Cardiac muscle cell (in vitro differentiated cells and primary cell): ENCODE data around the gene USP27X. TPM values are rescaled to one million over a fixed set of nuclear protein-coding genes. Genes with fewer than 3 reads are reported as not detected.

Experiments used
- DNase-seq, 2 donors: peaks; one replicate each; pipeline versions ENCODE4 v3.0.0 to v3.0.0-alpha.2; 2010 to 2017; ENCODE audit warnings: low read depth in 1 of 2, low spot score in 1 of 2
- H3K27ac ChIP-seq: fragments of 200-600 bp; sonication (generic); 2 replicates; pipeline ENCODE4 v1.5.1; 2016
- H3K27me3 ChIP-seq: fragments of 200-600 bp; sonication (generic); 2 replicates; pipeline ENCODE4 v1.6.0; 2016; ENCODE audit warnings: control low read depth
- H3K36me3 ChIP-seq: fragments of 200-600 bp; sonication (generic); 2 replicates; pipeline ENCODE4 v1.5.1; 2016; ENCODE audit warnings: control low read depth
- H3K4me1 ChIP-seq: fragments of 200-600 bp; sonication (generic); 2 replicates; pipeline ENCODE4 v1.8.1; 2017; ENCODE audit warnings: low read depth, mild to moderate bottlenecking, mixed run types
- H3K4me3 ChIP-seq: fragments of 200-600 bp; sonication (generic); 2 replicates; pipeline ENCODE4 v1.5.1; 2016; ENCODE audit warnings: mild to moderate bottlenecking
- H3K9me3 ChIP-seq: fragments of 200-600 bp; sonication (generic); 2 replicates; pipeline ENCODE4 v1.5.1; 2017; ENCODE audit warnings: low read depth, mild to moderate bottlenecking, control low read depth
- CTCF ChIP-seq: IDR thresholded peaks from 2 replicates; pipeline ENCODE4 v1.5.1; 2012; ENCODE audit warnings: low read depth, mild to moderate bottlenecking, low read length
- polyA plus RNA-seq: library from polyadenylated mRNA; unstranded; fragments of >200 nt; fragmentation: Nextera tagmentation; extraction: Ambion mirVana; gene quantifications from 2 replicates; pipeline ENCODE4 v1.2.1, GENCODE V29; 2016
- total RNA-seq: library from RNA; depleted of rRNA; stranded (reverse); fragments of >200 nt; gene quantifications from 2 replicates; pipeline ENCODE4 v1.2.3, GENCODE V29; 2016

USP27X gene
- total and polyA plus RNA-seq, 2 experiments from 2014 or later, result 1.8 to 3.8 TPM

GRCh38 chrX:49856819-49857218 lies 22.5 kb upstream of the USP27X start:
- Histone ChIP-seq H3K36me3 (no peaks in the 10 kb centered on the region), H3K9me3 (no peaks in the 10 kb centered on the region), H3K27ac (no peak overlapping the region), H3K27me3 (no peaks in the 10 kb centered on the region), H3K4me3 (no peak overlapping the region), H3K4me1 (no peaks in the 10 kb centered on the region)
- no peak for TF ChIP-seq CTCF
- DNase-seq, result no peak

DNA sequence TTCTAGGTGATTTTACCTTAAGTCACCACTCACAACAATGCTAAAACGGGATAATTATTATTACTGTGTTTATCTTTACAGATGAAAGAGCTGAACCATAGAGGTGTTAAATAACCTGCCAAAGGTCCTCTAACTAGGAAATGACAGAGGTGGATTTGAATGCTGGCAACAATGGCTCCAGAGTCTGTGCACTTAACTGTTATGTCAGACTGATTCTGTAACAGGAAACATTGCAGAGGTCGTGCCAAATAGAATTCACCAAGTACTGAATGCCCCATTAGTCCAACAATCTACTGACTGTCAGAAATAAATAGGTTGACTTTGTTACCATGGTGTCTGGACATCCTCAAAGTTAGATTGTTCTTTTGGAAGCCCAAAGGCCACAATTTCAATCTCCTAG lies 20.9 kb upstream of the USP27X start:
- Histone ChIP-seq H3K9me3 (no peaks in the 10 kb centered on the region), H3K4me3 (no peak overlapping the region), H3K36me3 (no peaks in the 10 kb centered on the region), H3K27ac (no peak overlapping the region), H3K27me3 (no peaks in the 10 kb centered on the region), H3K4me1 (no peaks in the 10 kb centered on the region)
- TF ChIP-seq CTCF, result no peak
- no peak for DNase-seq

GRCh38 chrX:49859491-49859890 lies 19.8 kb upstream of the USP27X start:
- H3K27me3 ChIP-seq, result no peaks in the 10 kb centered on the region
- H3K27ac ChIP-seq, result no peak overlapping the region
- no peaks in the 10 kb centered on the region for H3K36me3 ChIP-seq
- no peak for TF ChIP-seq CTCF
- no peak for DNase-seq
- no peak overlapping the region for H3K4me3 ChIP-seq
- no peaks in the 10 kb centered on the region for H3K9me3 ChIP-seq
- H3K4me1 ChIP-seq, result no peaks in the 10 kb centered on the region

DNA sequence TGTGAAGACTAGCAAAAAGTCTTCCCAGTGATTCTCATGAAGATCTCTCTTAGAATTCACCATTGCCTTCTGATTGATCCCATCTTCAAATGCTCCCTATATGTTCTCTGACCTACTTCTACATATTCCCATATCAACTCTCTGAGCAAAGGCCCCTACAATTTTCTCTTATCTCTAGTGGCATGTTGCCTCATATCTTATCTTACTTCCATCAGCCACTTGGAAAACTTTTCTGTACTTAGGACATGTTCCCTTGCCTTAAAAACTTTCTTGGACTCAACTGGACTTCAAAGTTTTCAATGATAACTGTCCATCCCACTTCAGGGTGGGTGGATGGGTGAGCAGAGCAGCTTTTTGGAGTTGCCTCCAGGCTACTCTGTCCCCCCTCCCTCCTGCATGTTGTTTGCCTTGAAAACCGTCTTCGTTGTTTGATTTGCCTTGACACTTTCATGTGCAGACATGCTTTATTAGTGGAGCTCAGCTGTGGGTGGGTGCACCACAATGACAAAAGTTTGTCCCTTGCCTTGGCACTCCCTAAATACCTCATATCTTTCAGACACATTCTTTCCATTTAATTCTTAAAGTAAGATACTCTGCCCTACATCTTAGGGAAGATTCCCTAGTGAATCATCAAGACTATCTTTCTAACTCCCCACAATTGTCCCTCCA lies 18.3 kb upstream of the USP27X start:
- no peak overlapping the region for H3K4me3 ChIP-seq

DNA sequence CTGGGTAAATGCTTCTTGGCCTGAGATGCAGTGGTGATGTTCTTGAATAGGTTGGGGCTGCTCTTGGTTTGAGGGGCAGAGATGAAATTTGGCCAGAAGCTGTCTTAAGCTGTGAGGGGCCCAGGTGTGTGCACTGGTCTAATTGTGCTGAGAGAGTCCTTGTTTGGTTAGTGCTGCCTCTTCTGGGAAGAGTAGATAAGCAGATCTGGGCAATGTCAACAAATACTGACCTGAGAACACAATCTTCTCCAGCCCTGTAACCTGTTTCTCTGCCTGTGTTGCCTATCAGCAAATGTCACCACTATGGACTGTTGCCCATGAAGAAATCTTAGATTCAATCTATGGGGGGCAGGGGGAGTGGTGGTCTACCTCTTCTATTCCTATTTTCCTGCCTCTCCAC lies 17.2 kb upstream of the USP27X start:
- Histone ChIP-seq H3K36me3 (no peaks in the 10 kb centered on the region), H3K4me3 (no peak overlapping the region), H3K4me1 (no peaks in the 10 kb centered on the region), H3K27me3 (no peaks in the 10 kb centered on the region), H3K9me3 (no peaks in the 10 kb centered on the region), H3K27ac (no peak overlapping the region)
- no peak for TF ChIP-seq CTCF
- DNase-seq, result no peak

More for the DNA sequence above, 18.3 kb upstream of the USP27X start:
- Histone ChIP-seq H3K4me1 (no peaks in the 10 kb centered on the region), H3K36me3 (no peaks in the 10 kb centered on the region), H3K27me3 (no peaks in the 10 kb centered on the region), H3K27ac (no peak overlapping the region), H3K9me3 (no peaks in the 10 kb centered on the region)
- no peak for DNase-seq
- TF ChIP-seq CTCF, result no peak

GRCh38 chrX:49868739-49869138 lies 10.5 kb upstream of the USP27X start:
- TF ChIP-seq CTCF, result no peak

More at GRCh38 chrX:49868739-49869138, 10.5 kb upstream of the USP27X start:
- no peak overlapping the region for H3K27ac ChIP-seq
- no peak for DNase-seq
- no peaks in the 10 kb centered on the region for H3K36me3 ChIP-seq
- no peak overlapping the region for H3K4me3 ChIP-seq
- no peaks in the 10 kb centered on the region for H3K27me3 ChIP-seq
- H3K4me1 ChIP-seq, result no peaks in the 10 kb centered on the region
- no peaks in the 10 kb centered on the region for H3K9me3 ChIP-seq
